ENCODE measurements around the gene MAPT. TPM values are rescaled to one million over a fixed set of nuclear protein-coding genes. Genes with fewer than 3 reads are reported as not detected.

Gene MAPT
- total and polyA plus RNA-seq, 4 donors = 48.2 to 446 (median 261) TPM

- 50% methylated on average over 1 of the region's 4 CpGs for WGBS (ENCODE audit: insufficient coverage)
- H3K4me1 ChIP-seq (ENCODE audit: control insufficient read depth, insufficient read depth, low read length) = no peaks in the 10 kb centered on the region
- no peaks in the 10 kb centered on the region for H3K9me3 ChIP-seq (ENCODE audit: control insufficient read depth, insufficient read depth, low read length)
- no peak overlapping the region for H3K4me3 ChIP-seq (ENCODE audit: low read depth, low read length)
- DNase-seq (ENCODE audit: low read depth in 4 of 6, low spot score in 6 of 6) = no peak
- H3K36me3 ChIP-seq (ENCODE audit: control insufficient read depth, insufficient read depth, low read length) = no peaks in the 10 kb centered on the region
- H3K27ac ChIP-seq (ENCODE audit: low read depth, low read length) = no peak overlapping the region
- H3K27me3 ChIP-seq (ENCODE audit: control insufficient read depth, insufficient read depth, low read length) = no peaks in the 10 kb centered on the region
Observed at GRCh38 chr17:45870342-45870974, 23.9 kb upstream of the MAPT start.

GRCh38 chr17:45871718-45872117 lies 22.6 kb upstream of the MAPT start:
- no peaks in the 10 kb centered on the region for H3K27me3 ChIP-seq (ENCODE audit: control insufficient read depth, insufficient read depth, low read length)
- H3K27ac ChIP-seq (ENCODE audit: low read depth, low read length) = no peak overlapping the region
- H3K4me1 ChIP-seq (ENCODE audit: control insufficient read depth, insufficient read depth, low read length) = no peaks in the 10 kb centered on the region
- no peak overlapping the region for H3K4me3 ChIP-seq (ENCODE audit: low read depth, low read length)
- H3K9me3 ChIP-seq (ENCODE audit: control insufficient read depth, insufficient read depth, low read length) = no peaks in the 10 kb centered on the region
- H3K36me3 ChIP-seq (ENCODE audit: control insufficient read depth, insufficient read depth, low read length) = no peaks in the 10 kb centered on the region
- DNase-seq (ENCODE audit: low read depth in 4 of 6, low spot score in 6 of 6) = no peak
- WGBS (ENCODE audit: insufficient coverage) = 65% methylated on average over 5 of the region's 5 CpGs

GRCh38 chr17:45873728-45874127 lies 20.6 kb upstream of the MAPT start:
- Histone ChIP-seq H3K27me3 (ENCODE audit: control insufficient read depth, insufficient read depth, low read length) (no peaks in the 10 kb centered on the region), H3K27ac (ENCODE audit: low read depth, low read length) (no peak overlapping the region), H3K9me3 (ENCODE audit: control insufficient read depth, insufficient read depth, low read length) (no peaks in the 10 kb centered on the region), H3K36me3 (ENCODE audit: control insufficient read depth, insufficient read depth, low read length) (no peaks in the 10 kb centered on the region), H3K4me3 (ENCODE audit: low read depth, low read length) (no peak overlapping the region), H3K4me1 (ENCODE audit: control insufficient read depth, insufficient read depth, low read length) (no peaks in the 10 kb centered on the region)
- 30% methylated on average over 6 of the region's 6 CpGs for WGBS (ENCODE audit: insufficient coverage)
- peak in 1 of 6 donors; percentile 7 for DNase-seq (ENCODE audit: low read depth in 4 of 6, low spot score in 6 of 6)

- Histone ChIP-seq H3K27me3 (ENCODE audit: control insufficient read depth, insufficient read depth, low read length) (no peaks in the 10 kb centered on the region), H3K27ac (ENCODE audit: low read depth, low read length) (no peak overlapping the region), H3K36me3 (ENCODE audit: control insufficient read depth, insufficient read depth, low read length) (no peaks in the 10 kb centered on the region), H3K4me1 (ENCODE audit: control insufficient read depth, insufficient read depth, low read length) (no peaks in the 10 kb centered on the region), H3K9me3 (ENCODE audit: control insufficient read depth, insufficient read depth, low read length) (no peaks in the 10 kb centered on the region), H3K4me3 (ENCODE audit: low read depth, low read length) (no peak overlapping the region)
- WGBS (ENCODE audit: insufficient coverage) = no CpG with 5 or more reads among the region's 3 CpGs
- no peak for DNase-seq (ENCODE audit: low read depth in 4 of 6, low spot score in 6 of 6)
Observed at GRCh38 chr17:45874151-45874550, 20.2 kb upstream of the MAPT start.

- no peak for DNase-seq (ENCODE audit: low read depth in 4 of 6, low spot score in 6 of 6)
- Histone ChIP-seq H3K27ac (ENCODE audit: low read depth, low read length) (no peak overlapping the region), H3K27me3 (ENCODE audit: control insufficient read depth, insufficient read depth, low read length) (no peaks in the 10 kb centered on the region), H3K4me3 (ENCODE audit: low read depth, low read length) (no peak overlapping the region), H3K36me3 (ENCODE audit: control insufficient read depth, insufficient read depth, low read length) (no peaks in the 10 kb centered on the region), H3K4me1 (ENCODE audit: control insufficient read depth, insufficient read depth, low read length) (no peaks in the 10 kb centered on the region), H3K9me3 (ENCODE audit: control insufficient read depth, insufficient read depth, low read length) (no peaks in the 10 kb centered on the region)
- WGBS (ENCODE audit: insufficient coverage) = 33% methylated on average over 1 of the region's 3 CpGs
Observed at GRCh38 chr17:45876539-45876938, 17.8 kb upstream of the MAPT start.

- no peaks in the 10 kb centered on the region for H3K9me3 ChIP-seq (ENCODE audit: control insufficient read depth, insufficient read depth, low read length)
- no peak for DNase-seq (ENCODE audit: low read depth in 4 of 6, low spot score in 6 of 6)
- H3K4me1 ChIP-seq (ENCODE audit: control insufficient read depth, insufficient read depth, low read length) = no peaks in the 10 kb centered on the region
- no peaks in the 10 kb centered on the region for H3K27me3 ChIP-seq (ENCODE audit: control insufficient read depth, insufficient read depth, low read length)
- no CpG with 5 or more reads among the region's 1 CpG for WGBS (ENCODE audit: insufficient coverage)
- no peaks in the 10 kb centered on the region for H3K36me3 ChIP-seq (ENCODE audit: control insufficient read depth, insufficient read depth, low read length)
- H3K4me3 ChIP-seq (ENCODE audit: low read depth, low read length) = no peak overlapping the region
- H3K27ac ChIP-seq (ENCODE audit: low read depth, low read length) = no peak overlapping the region
Observed at GRCh38 chr17:45877467-45877866, 16.9 kb upstream of the MAPT start.

GRCh38 chr17:45883063-45883462 lies 11.3 kb upstream of the MAPT start:
- Histone ChIP-seq H3K36me3 (ENCODE audit: control insufficient read depth, insufficient read depth, low read length) (no peaks in the 10 kb centered on the region), H3K9me3 (ENCODE audit: control insufficient read depth, insufficient read depth, low read length) (no peaks in the 10 kb centered on the region), H3K27ac (ENCODE audit: low read depth, low read length) (no peak overlapping the region), H3K4me1 (ENCODE audit: control insufficient read depth, insufficient read depth, low read length) (no peaks in the 10 kb centered on the region), H3K27me3 (ENCODE audit: control insufficient read depth, insufficient read depth, low read length) (no peaks in the 10 kb centered on the region), H3K4me3 (ENCODE audit: low read depth, low read length) (no peak overlapping the region)
- no peak for DNase-seq (ENCODE audit: low read depth in 4 of 6, low spot score in 6 of 6)
- 85% methylated on average over 1 of the region's 2 CpGs for WGBS (ENCODE audit: insufficient coverage)

- H3K9me3 ChIP-seq (ENCODE audit: control insufficient read depth, insufficient read depth, low read length) = no peaks in the 10 kb centered on the region
- H3K36me3 ChIP-seq (ENCODE audit: control insufficient read depth, insufficient read depth, low read length) = no peaks in the 10 kb centered on the region
- no peaks in the 10 kb centered on the region for H3K4me1 ChIP-seq (ENCODE audit: control insufficient read depth, insufficient read depth, low read length)
- H3K27ac ChIP-seq (ENCODE audit: low read depth, low read length) = no peak overlapping the region
- DNase-seq (ENCODE audit: low read depth in 4 of 6, low spot score in 6 of 6) = no peak
- 86% methylated on average over 2 of the region's 2 CpGs for WGBS (ENCODE audit: insufficient coverage)
- no peak overlapping the region for H3K4me3 ChIP-seq (ENCODE audit: low read depth, low read length)
- H3K27me3 ChIP-seq (ENCODE audit: control insufficient read depth, insufficient read depth, low read length) = no peaks in the 10 kb centered on the region
Observed at GRCh38 chr17:45886852-45887251, 7.5 kb upstream of the MAPT start.

GRCh38 chr17:45888392-45888791 lies 6.0 kb upstream of the MAPT start:
- Histone ChIP-seq H3K27me3 (ENCODE audit: control insufficient read depth, insufficient read depth, low read length) (no peaks in the 10 kb centered on the region), H3K36me3 (ENCODE audit: control insufficient read depth, insufficient read depth, low read length) (no peaks in the 10 kb centered on the region), H3K9me3 (ENCODE audit: control insufficient read depth, insufficient read depth, low read length) (no peaks in the 10 kb centered on the region), H3K27ac (ENCODE audit: low read depth, low read length) (no peak overlapping the region), H3K4me3 (ENCODE audit: low read depth, low read length) (no peak overlapping the region), H3K4me1 (ENCODE audit: control insufficient read depth, insufficient read depth, low read length) (no peaks in the 10 kb centered on the region)
- no peak for DNase-seq (ENCODE audit: low read depth in 4 of 6, low spot score in 6 of 6)
- WGBS (ENCODE audit: insufficient coverage) = 20% methylated on average over 2 of the region's 5 CpGs

GRCh38 chr17:45889579-45889978 lies 4.8 kb upstream of the MAPT start:
- no peak overlapping the region for H3K27ac ChIP-seq (ENCODE audit: low read depth, low read length)
- no peak overlapping the region for H3K4me3 ChIP-seq (ENCODE audit: low read depth, low read length)
- H3K27me3 ChIP-seq (ENCODE audit: control insufficient read depth, insufficient read depth, low read length) = no peaks in the 10 kb centered on the region
- 13% methylated on average over 2 of the region's 4 CpGs for WGBS (ENCODE audit: insufficient coverage)
- H3K9me3 ChIP-seq (ENCODE audit: control insufficient read depth, insufficient read depth, low read length) = no peaks in the 10 kb centered on the region
- DNase-seq (ENCODE audit: low read depth in 4 of 6, low spot score in 6 of 6) = no peak
- H3K4me1 ChIP-seq (ENCODE audit: control insufficient read depth, insufficient read depth, low read length) = peaks cover 4% of the 10 kb centered on the region
- no peaks in the 10 kb centered on the region for H3K36me3 ChIP-seq (ENCODE audit: control insufficient read depth, insufficient read depth, low read length)
